Measurements from ENCODE around the gene SCGB2B2.

Gene SCGB2B2

DNA sequence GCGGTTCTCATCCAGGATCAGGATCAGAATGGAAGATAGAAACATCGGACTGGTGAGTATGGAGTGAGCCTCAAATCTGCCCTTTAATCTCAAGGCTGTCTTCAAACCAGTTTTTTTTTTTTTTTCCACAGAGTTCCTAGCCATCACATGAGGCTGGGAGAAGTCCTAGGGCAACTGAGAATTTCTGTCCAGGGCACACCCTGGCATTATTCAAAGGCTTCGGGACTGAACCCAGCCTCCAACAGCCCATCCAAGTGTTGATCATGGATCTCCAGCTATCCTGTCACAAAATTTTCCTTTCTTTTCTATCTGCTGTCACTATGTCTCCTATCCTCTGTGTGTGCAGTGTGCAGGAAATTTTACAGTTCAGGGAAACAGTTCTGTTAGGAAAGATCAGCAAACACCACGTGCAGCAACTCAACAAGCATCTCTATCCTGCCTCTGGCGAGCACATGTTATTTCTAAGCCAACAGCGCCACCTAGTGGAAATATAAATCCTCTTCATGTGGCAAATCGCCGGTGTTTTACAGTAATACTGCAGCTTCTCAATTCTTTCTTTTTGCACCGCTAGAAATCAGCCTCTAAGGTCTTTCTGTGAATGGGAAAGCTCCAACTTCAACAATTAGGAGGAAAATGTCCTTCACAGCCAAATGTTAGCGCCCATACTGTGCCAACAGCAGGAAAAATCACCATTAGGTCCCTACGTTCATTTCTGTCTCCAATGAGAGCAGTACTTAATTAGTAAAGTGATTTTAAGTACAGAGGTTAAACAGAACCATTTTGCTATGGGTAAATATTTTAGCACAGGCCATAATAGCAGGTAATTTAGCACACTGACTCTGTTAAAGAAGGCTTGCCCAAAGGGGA, 35.7 kb upstream of the SCGB2B2 start:
- Histone ChIP-seq H3K9me3 (ENCODE audit: severe bottlenecking) (peaks cover 4% of the 10 kb centered on the region), H3K4me1 (ENCODE audit: insufficient read depth, poor library complexity, severe bottlenecking) (no peaks in the 10 kb centered on the region), H3K4me3 (ENCODE audit: severe bottlenecking) (no peak overlapping the region), H3K27me3 (ENCODE audit: insufficient read depth, poor library complexity, severe bottlenecking) (no peaks in the 10 kb centered on the region), H3K27ac (ENCODE audit: poor library complexity, severe bottlenecking) (no peak overlapping the region), H3K36me3 (ENCODE audit: low read depth) (no peaks in the 10 kb centered on the region)
- TF ChIP-seq, protein P1, sequence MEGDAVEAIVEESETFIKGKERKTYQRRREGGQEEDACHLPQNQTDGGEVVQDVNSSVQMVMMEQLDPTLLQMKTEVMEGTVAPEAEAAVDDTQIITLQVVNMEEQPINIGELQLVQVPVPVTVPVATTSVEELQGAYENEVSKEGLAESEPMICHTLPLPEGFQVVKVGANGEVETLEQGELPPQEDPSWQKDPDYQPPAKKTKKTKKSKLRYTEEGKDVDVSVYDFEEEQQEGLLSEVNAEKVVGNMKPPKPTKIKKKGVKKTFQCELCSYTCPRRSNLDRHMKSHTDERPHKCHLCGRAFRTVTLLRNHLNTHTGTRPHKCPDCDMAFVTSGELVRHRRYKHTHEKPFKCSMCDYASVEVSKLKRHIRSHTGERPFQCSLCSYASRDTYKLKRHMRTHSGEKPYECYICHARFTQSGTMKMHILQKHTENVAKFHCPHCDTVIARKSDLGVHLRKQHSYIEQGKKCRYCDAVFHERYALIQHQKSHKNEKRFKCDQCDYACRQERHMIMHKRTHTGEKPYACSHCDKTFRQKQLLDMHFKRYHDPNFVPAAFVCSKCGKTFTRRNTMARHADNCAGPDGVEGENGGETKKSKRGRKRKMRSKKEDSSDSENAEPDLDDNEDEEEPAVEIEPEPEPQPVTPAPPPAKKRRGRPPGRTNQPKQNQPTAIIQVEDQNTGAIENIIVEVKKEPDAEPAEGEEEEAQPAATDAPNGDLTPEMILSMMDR (IDR thresholded peaks at IDR 0.05; ENCODE audit: poor library complexity, severe bottlenecking) = peak; percentile 47
- no peak for DNase-seq (ENCODE audit: low spot score)
- ATAC-seq (ENCODE audit: low read depth) = no peak

DNA sequence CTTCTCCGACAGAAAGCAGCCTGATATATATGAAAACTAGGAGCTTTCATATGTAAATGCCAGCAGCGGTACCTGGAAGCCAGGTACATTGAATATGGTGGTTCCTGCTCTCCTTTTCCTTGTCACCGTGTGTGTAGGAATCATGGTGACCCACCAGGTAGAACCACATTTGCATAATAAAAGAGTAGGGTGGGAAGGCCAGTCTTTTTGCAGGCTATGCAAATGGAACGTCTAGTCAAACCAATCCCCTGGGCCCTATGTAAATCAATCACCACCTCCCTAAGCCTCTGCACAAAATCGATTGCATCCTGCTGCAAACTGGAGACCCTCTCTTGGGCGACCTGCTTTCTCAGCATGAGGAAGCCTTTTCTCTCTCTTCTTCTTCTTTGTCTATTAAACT, 34.9 kb upstream of the SCGB2B2 start:
- no peaks in the 10 kb centered on the region for H3K27me3 ChIP-seq (ENCODE audit: insufficient read depth, poor library complexity, severe bottlenecking)
- DNase-seq (ENCODE audit: low spot score) (no peak), ATAC-seq (ENCODE audit: low read depth) (no peak)
- H3K9me3 ChIP-seq (ENCODE audit: severe bottlenecking) = peaks cover 4% of the 10 kb centered on the region
- no peak overlapping the region for H3K4me3 ChIP-seq (ENCODE audit: severe bottlenecking)
- no peak overlapping the region for H3K27ac ChIP-seq (ENCODE audit: poor library complexity, severe bottlenecking)
- H3K36me3 ChIP-seq (ENCODE audit: low read depth) = no peaks in the 10 kb centered on the region
- TF ChIP-seq, protein P1 (IDR thresholded peaks at IDR 0.05; ENCODE audit: poor library complexity, severe bottlenecking) = no peak
- H3K4me1 ChIP-seq (ENCODE audit: insufficient read depth, poor library complexity, severe bottlenecking) = no peaks in the 10 kb centered on the region

DNA sequence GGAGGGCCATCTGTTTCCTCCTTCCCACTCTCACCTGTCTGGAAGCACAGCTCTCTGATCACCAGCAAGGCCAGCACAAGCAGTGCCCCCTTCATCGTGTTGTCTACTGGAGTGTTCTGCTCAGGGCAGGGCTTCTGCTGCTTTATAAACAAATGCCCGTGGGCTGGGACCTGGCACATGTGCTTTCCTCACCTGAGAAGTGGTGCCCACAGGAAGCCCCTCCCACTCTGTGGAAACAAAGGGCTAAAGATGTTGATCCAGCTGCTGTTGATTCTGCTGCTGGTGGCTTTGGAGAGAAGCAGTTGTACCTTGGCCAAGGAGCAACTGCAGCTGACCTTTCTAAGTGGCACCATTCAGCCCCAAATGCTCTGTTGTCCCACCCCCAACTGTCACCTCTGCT, 30.7 kb upstream of the SCGB2B2 start:
- H3K36me3 ChIP-seq (ENCODE audit: low read depth) = no peaks in the 10 kb centered on the region
- DNase-seq (ENCODE audit: low spot score) = no peak
- H3K4me3 ChIP-seq (ENCODE audit: severe bottlenecking) = no peak overlapping the region
- H3K9me3 ChIP-seq (ENCODE audit: severe bottlenecking) = no peaks in the 10 kb centered on the region
- H3K4me1 ChIP-seq (ENCODE audit: insufficient read depth, poor library complexity, severe bottlenecking) = no peaks in the 10 kb centered on the region
- no peak overlapping the region for H3K27ac ChIP-seq (ENCODE audit: poor library complexity, severe bottlenecking)
- no peak for ATAC-seq (ENCODE audit: low read depth)
- TF ChIP-seq, protein P1 (IDR thresholded peaks at IDR 0.05; ENCODE audit: poor library complexity, severe bottlenecking) = no peak
- no peaks in the 10 kb centered on the region for H3K27me3 ChIP-seq (ENCODE audit: insufficient read depth, poor library complexity, severe bottlenecking)

DNA sequence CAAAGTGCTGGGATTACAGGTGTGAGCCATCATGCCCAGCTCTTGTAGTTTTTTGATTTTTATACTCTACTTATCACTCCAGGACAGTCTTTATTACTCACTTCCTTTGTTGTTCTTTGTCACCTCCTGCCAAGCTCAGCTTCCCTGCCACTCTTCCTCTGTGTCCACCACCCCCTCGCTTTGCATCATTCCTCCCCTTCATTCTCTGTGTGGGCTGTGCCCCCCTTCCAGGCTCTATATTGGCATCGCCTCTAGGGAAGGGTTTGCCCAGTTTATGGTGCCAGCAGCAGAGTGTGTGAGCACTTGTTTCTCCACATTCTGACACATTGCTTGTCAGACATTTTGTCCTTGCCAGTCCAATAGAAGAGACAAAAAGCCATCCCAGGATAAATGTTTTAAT, 15.6 kb upstream of the SCGB2B2 start:
- ATAC-seq (ENCODE audit: low read depth) (no peak), DNase-seq (ENCODE audit: low spot score) (no peak)
- TF ChIP-seq, protein P1 (IDR thresholded peaks at IDR 0.05; ENCODE audit: poor library complexity, severe bottlenecking) = no peak
- Histone ChIP-seq H3K27me3 (ENCODE audit: insufficient read depth, poor library complexity, severe bottlenecking) (no peaks in the 10 kb centered on the region), H3K27ac (ENCODE audit: poor library complexity, severe bottlenecking) (no peak overlapping the region), H3K36me3 (ENCODE audit: low read depth) (no peaks in the 10 kb centered on the region), H3K4me1 (ENCODE audit: insufficient read depth, poor library complexity, severe bottlenecking) (no peaks in the 10 kb centered on the region), H3K4me3 (ENCODE audit: severe bottlenecking) (no peak overlapping the region), H3K9me3 (ENCODE audit: severe bottlenecking) (no peaks in the 10 kb centered on the region)

DNA sequence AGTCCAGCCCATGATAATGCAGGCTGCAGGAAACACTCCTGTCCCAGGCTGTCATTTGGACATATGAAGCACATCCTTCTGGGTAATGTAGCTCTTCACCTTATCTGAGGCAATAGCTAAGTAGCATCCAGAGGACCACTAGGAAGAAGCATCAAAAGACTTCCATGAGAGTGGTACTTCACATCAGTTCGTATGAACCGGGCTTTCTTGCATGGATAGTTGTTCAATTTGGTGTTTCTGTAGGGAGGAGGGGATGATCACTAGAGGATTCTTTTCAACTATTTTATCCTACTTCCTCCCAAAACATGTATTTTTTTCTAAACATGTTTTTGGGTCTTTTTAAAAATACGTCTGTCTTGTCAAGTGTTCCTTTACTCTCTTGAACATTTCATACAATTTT, 13.4 kb upstream of the SCGB2B2 start:
- DNase-seq (ENCODE audit: low spot score) = no peak
- no peak for ATAC-seq (ENCODE audit: low read depth)
- TF ChIP-seq, protein P1 (IDR thresholded peaks at IDR 0.05; ENCODE audit: poor library complexity, severe bottlenecking) = no peak

More for the DNA sequence above, 13.4 kb upstream of the SCGB2B2 start:
- peaks cover 2% of the 10 kb centered on the region; the same call in 1 of the 2 replicates for H3K36me3 ChIP-seq (ENCODE audit: low read depth)
- H3K27me3 ChIP-seq (ENCODE audit: insufficient read depth, poor library complexity, severe bottlenecking) = no peaks in the 10 kb centered on the region
- peaks cover 9% of the 10 kb centered on the region for H3K9me3 ChIP-seq (ENCODE audit: severe bottlenecking)
- H3K4me3 ChIP-seq (ENCODE audit: severe bottlenecking) = no peak overlapping the region
- no peaks in the 10 kb centered on the region for H3K4me1 ChIP-seq (ENCODE audit: insufficient read depth, poor library complexity, severe bottlenecking)
- no peak overlapping the region for H3K27ac ChIP-seq (ENCODE audit: poor library complexity, severe bottlenecking)
